Measurements from ENCODE around the gene SENP7.
A peak's percentile ranks its signal among the peaks of the same experiment; 100 is the strongest.

The SENP7 gene

GRCh38 chr3:101423984-101424888 is 88.8 kb downstream of the SENP7 start:
- DNase-seq, result no peak

GRCh38 chr3:101418851-101419250 is 94.2 kb downstream of the SENP7 start:
- no peak for DNase-seq

GRCh38 chr3:101414121-101414520 is 98.9 kb downstream of the SENP7 start:
- no peak for DNase-seq

- no peak for DNase-seq
Observed at GRCh38 chr3:101413656-101414055, 99.4 kb downstream of the SENP7 start.

- DNase-seq, result no peak
Observed at GRCh38 chr3:101391413-101391950, 121.5 kb downstream of the SENP7 start.

- DNase-seq, result no peak
Observed at GRCh38 chr3:101388706-101389105, 124.3 kb downstream of the SENP7 start.

- no peak for DNase-seq
Observed at GRCh38 chr3:101387351-101387750, 125.7 kb downstream of the SENP7 start.

GRCh38 chr3:101384426-101384825 is 128.6 kb downstream of the SENP7 start:
- no peak for DNase-seq

GRCh38 chr3:101383656-101384055 is 129.4 kb downstream of the SENP7 start:
- no peak for DNase-seq

- no peak for DNase-seq
Observed at GRCh38 chr3:101383156-101383575, 129.8 kb downstream of the SENP7 start.

GRCh38 chr3:101381809-101382208 is 131.2 kb downstream of the SENP7 start:
- DNase-seq, result peak; percentile 55

GRCh38 chr3:101379658-101380376 is 133.2 kb downstream of the SENP7 start:
- DNase-seq, result no peak

- no peak for DNase-seq
Observed at GRCh38 chr3:101377796-101378195, 135.2 kb downstream of the SENP7 start.

- DNase-seq, result no peak
Observed at GRCh38 chr3:101377209-101377608, 135.8 kb downstream of the SENP7 start.

- DNase-seq, result no peak
Observed at GRCh38 chr3:101375586-101375985, 137.4 kb downstream of the SENP7 start.

GRCh38 chr3:101362406-101362805 is 150.6 kb downstream of the SENP7 start:
- DNase-seq, result no peak

- DNase-seq, result no peak
Observed at GRCh38 chr3:101351829-101352228, 161.2 kb downstream of the SENP7 start.

- no peak for DNase-seq
Observed at GRCh38 chr3:101340591-101340990, 172.4 kb downstream of the SENP7 start.

GRCh38 chr3:101333883-101334282 is 179.1 kb downstream of the SENP7 start:
- DNase-seq, result no peak

GRCh38 chr3:101329016-101329673 is 183.9 kb downstream of the SENP7 start:
- DNase-seq, result no peak

GRCh38 chr3:101325393-101326134 is 187.4 kb downstream of the SENP7 start:
- no peak for DNase-seq

GRCh38 chr3:101320475-101320874 is 192.5 kb downstream of the SENP7 start, which contains the start of gene IMPG2:
TSS of gene IMPG2 (minus strand) at chr3:101320575. CDS start at chr3:101320372, 203 bp downstream.
- DNase-seq, result no peak
